Measurements from ENCODE around the gene USP11.
"Not testable (repeated sequence)": the region's sequence is repeated elsewhere in the genome, so short reads cannot be mapped to it uniquely, and the experiment has no call there.

Gene USP11

GRCh38 chrX:47241201-47242011 is 8.6 kb downstream of the USP11 start:
- in situ Hi-C loops (cut with MboI; ENCODE audit: low sequenced_read_pairs), result no loop called here

GRCh38 chrX:47242321-47242720 is 9.5 kb downstream of the USP11 start:
- in situ Hi-C loops (cut with MboI; ENCODE audit: low sequenced_read_pairs), result no loop called here

- in situ Hi-C loops (cut with MboI; ENCODE audit: low sequenced_read_pairs), result no loop called here
These were observed 10.5 kb downstream of the USP11 start for GRCh38 chrX:47243351-47243750.

GRCh38 chrX:47244676-47245075 is 11.9 kb downstream of the USP11 start:
- in situ Hi-C loops (cut with MboI; ENCODE audit: low sequenced_read_pairs), result no loop called here

- in situ Hi-C loops (cut with MboI; ENCODE audit: low sequenced_read_pairs), result no loop called here
These were observed 12.3 kb downstream of the USP11 start for GRCh38 chrX:47245156-47245555.

GRCh38 chrX:47247206-47247998 is 14.6 kb downstream of the USP11 start:
- in situ Hi-C loops (cut with MboI; ENCODE audit: low sequenced_read_pairs), result no loop called here

GRCh38 chrX:47247999-47248320 is 15.2 kb downstream of the USP11 start:
- in situ Hi-C loops (cut with MboI; ENCODE audit: low sequenced_read_pairs), result no loop called here

- in situ Hi-C loops (cut with MboI; ENCODE audit: low sequenced_read_pairs), result no loop called here
These were observed 15.8 kb downstream of the USP11 start for GRCh38 chrX:47248576-47248975.

- in situ Hi-C loops (cut with MboI; ENCODE audit: low sequenced_read_pairs), result no loop called here
These were observed 17.2 kb downstream of the USP11 start for GRCh38 chrX:47250017-47250347.

- in situ Hi-C loops (cut with MboI; ENCODE audit: low sequenced_read_pairs), result not testable (repeated sequence)
These were observed 24.8 kb downstream of the USP11 start for GRCh38 chrX:47257620-47258019.

- in situ Hi-C loops (cut with MboI; ENCODE audit: low sequenced_read_pairs), result no loop called here
These were observed 31.8 kb downstream of the USP11 start for GRCh38 chrX:47264483-47265173.

- in situ Hi-C loops (cut with MboI; ENCODE audit: low sequenced_read_pairs), result no loop called here
These were observed 33.8 kb downstream of the USP11 start for GRCh38 chrX:47266643-47267042.

- in situ Hi-C loops (cut with MboI; ENCODE audit: low sequenced_read_pairs), result no loop called here
These were observed 39.2 kb downstream of the USP11 start for GRCh38 chrX:47272013-47272408.

GRCh38 chrX:47273011-47273730 is 40.4 kb downstream of the USP11 start:
- in situ Hi-C loops (cut with MboI; ENCODE audit: low sequenced_read_pairs), result no loop called here

- in situ Hi-C loops (cut with MboI; ENCODE audit: low sequenced_read_pairs), result no loop called here
These were observed 45.9 kb downstream of the USP11 start for GRCh38 chrX:47278691-47279090.

GRCh38 chrX:47283015-47283771 is 50.4 kb downstream of the USP11 start:
- in situ Hi-C loops (cut with MboI; ENCODE audit: low sequenced_read_pairs), result no loop called here

- in situ Hi-C loops (cut with MboI; ENCODE audit: low sequenced_read_pairs), result not testable (repeated sequence)
These were observed 51.8 kb downstream of the USP11 start for GRCh38 chrX:47284616-47285015.

- in situ Hi-C loops (cut with MboI; ENCODE audit: low sequenced_read_pairs), result no loop called here
These were observed 53.1 kb downstream of the USP11 start for GRCh38 chrX:47285836-47286320.

GRCh38 chrX:47293106-47293505 is 60.3 kb downstream of the USP11 start:
- in situ Hi-C loops (cut with MboI; ENCODE audit: low sequenced_read_pairs), result no loop called here

- in situ Hi-C loops (cut with MboI; ENCODE audit: low sequenced_read_pairs), result no loop called here
These were observed 64.1 kb downstream of the USP11 start for GRCh38 chrX:47296766-47297365.
